ENCODE measurements around the gene HIVEP3.

The HIVEP3 gene

GRCh38 chr1:41891199-41891896 is 27.4 kb downstream of the HIVEP3 start:
- peak; percentile 82 for DNase-seq

- DNase-seq = no peak
These were observed 27.9 kb downstream of the HIVEP3 start for GRCh38 chr1:41890825-41891198.

GRCh38 chr1:41889506-41890414 is 29.0 kb downstream of the HIVEP3 start:
- no peak for DNase-seq

GRCh38 chr1:41888756-41889155 is 30.0 kb downstream of the HIVEP3 start:
- DNase-seq = peak; percentile 28

- no peak for DNase-seq
These were observed 31.4 kb downstream of the HIVEP3 start for GRCh38 chr1:41887365-41887764.

- DNase-seq = no peak
These were observed 34.2 kb downstream of the HIVEP3 start for GRCh38 chr1:41884256-41885230.

GRCh38 chr1:41883507-41883906 is 35.2 kb downstream of the HIVEP3 start:
- DNase-seq = no peak

GRCh38 chr1:41882486-41882885 is 36.2 kb downstream of the HIVEP3 start:
- DNase-seq = no peak

GRCh38 chr1:41882068-41882477 is 36.6 kb downstream of the HIVEP3 start:
- DNase-seq = no peak

- no peak for DNase-seq
These were observed 37.5 kb downstream of the HIVEP3 start for GRCh38 chr1:41880950-41881885.

GRCh38 chr1:41880261-41880660 is 38.5 kb downstream of the HIVEP3 start:
- no peak for DNase-seq

- DNase-seq = no peak
These were observed 39.1 kb downstream of the HIVEP3 start for GRCh38 chr1:41879617-41880016.

GRCh38 chr1:41878911-41879310 is 39.8 kb downstream of the HIVEP3 start:
- no peak for DNase-seq

- DNase-seq = no peak
These were observed 40.2 kb downstream of the HIVEP3 start for GRCh38 chr1:41878495-41878894.

- no peak for DNase-seq
These were observed 41.9 kb downstream of the HIVEP3 start for GRCh38 chr1:41876576-41877445.

- no peak for DNase-seq
These were observed 43.2 kb downstream of the HIVEP3 start for GRCh38 chr1:41875487-41875886.

- DNase-seq = no peak
These were observed 43.8 kb downstream of the HIVEP3 start for GRCh38 chr1:41874903-41875411.

GRCh38 chr1:41874151-41874719 is 44.5 kb downstream of the HIVEP3 start:
- no peak for DNase-seq

GRCh38 chr1:41872074-41872473 is 46.6 kb downstream of the HIVEP3 start:
- DNase-seq = no peak

- no peak for DNase-seq
These were observed 48.6 kb downstream of the HIVEP3 start for GRCh38 chr1:41870076-41870562.
